HCT116 (cell line): ENCODE measurements around the gene PERCC1. TPM values are rescaled to one million over a fixed set of nuclear protein-coding genes. Genes with fewer than 3 reads are reported as not detected.
"Not testable (repeated sequence)": the region's sequence is repeated elsewhere in the genome, so short reads cannot be mapped to it uniquely, and the experiment has no call there.

ENCODE experiments used
- ATAC-seq: fragments of 200-7000 bp; cut with Tn5 transposase; 2 replicates; pipeline ENCODE4 v1.9.1; 2020; ENCODE audit warnings: mild to moderate bottlenecking, moderate library complexity
- BruUV-seq: library from RNA; stranded (reverse); fragments of 400-500 nt; replicated peaks from 2 replicates; lab custom pipeline; 2021; lab: Mats Ljungman, UMichigan
- CTCF ChIA-PET: fragments of 300-600 bp; sonication (Branson Sonifier 250); formaldehyde crosslinking; loops from one replicate; lab custom pipeline; 2021; ENCODE audit warnings: antibody characterized with exemption; lab: Charles Lee
- POLR2A ChIA-PET: fragments of 300-600, 350-600 bp; sonication (Branson Sonifier 250); formaldehyde crosslinking; loops from one replicate; lab custom pipeline; 2021; ENCODE audit warnings: antibody characterized with exemption; lab: Charles Lee
- RAD21 ChIA-PET, 2 experiments: fragments of 300-600 bp; sonication (Branson Sonifier 250); formaldehyde crosslinking; loops; one replicate each; lab custom pipeline; 2023; ENCODE audit warnings: low total read pairs in 2 of 2; ENCODE audit not compliant: uncharacterized antibody in 2 of 2, unreplicated experiment in 2 of 2, low non-redundant PET in 1 of 2; lab: Charles Lee
- DNase-seq: peaks from one replicate; pipeline ENCODE4 v3.0.0-alpha.2; 2010; ENCODE audit warnings: low read depth, low spot score
- H2AFZ ChIP-seq: fragments of 200-600 bp; shearing (Covaris generic), sonication (generic); 2 replicates; pipeline ENCODE4 v1.6.1; 2017; ENCODE audit warnings: low read depth, mixed run types, mixed read lengths, antibody characterized with exemption, low read length; ENCODE audit not compliant: poor library complexity, severe bottlenecking
- H3K27ac ChIP-seq: 2 replicates; pipeline ENCODE4 v1.5.1; 2012; ENCODE audit warnings: low read depth, low read length
- H3K27me3 ChIP-seq: fragments of 200-600 bp; sonication (generic); 2 replicates; pipeline ENCODE4 v1.6.1; 2016; ENCODE audit warnings: mixed run types, low read length, mixed read lengths; ENCODE audit not compliant: insufficient read depth
- H3K36me3 ChIP-seq, 2 experiments: fragments of 200-500 bp in 1 of 2; fragments of 200-600 bp in 1 of 2; sonication (Bioruptor generic) in 1 of 2; sonication (generic) in 1 of 2; 2 replicates each; pipeline versions ENCODE4 v1.5.1 to v1.6.1; 2014 to 2016; ENCODE audit warnings: low read length in 2 of 2, inconsistent platforms in 1 of 2, mixed read lengths in 1 of 2, mixed run types in 1 of 2; ENCODE audit not compliant: insufficient read depth in 2 of 2, control insufficient read depth in 1 of 2
- H3K4me1 ChIP-seq, 2 experiments: fragments of 200-600 bp in 1 of 2; sonication (generic) in 1 of 2; 2 replicates each; pipeline versions ENCODE4 v1.5.1 to v1.6.1; 2012 to 2017; ENCODE audit warnings: low read length in 2 of 2, inconsistent platforms in 1 of 2, mild to moderate bottlenecking in 1 of 2, mixed read lengths in 1 of 2, mixed run types in 1 of 2, moderate library complexity in 1 of 2; ENCODE audit not compliant: insufficient read depth in 2 of 2, control insufficient read depth in 1 of 2
- H3K4me2 ChIP-seq: fragments of 200-600 bp; sonication (generic); 2 replicates; pipeline ENCODE4 v1.6.1; 2017; ENCODE audit warnings: mixed run types, low read length, mixed read lengths
- H3K4me3 ChIP-seq, 2 experiments: fragments of 200-600 bp in 1 of 2; sonication (generic) in 1 of 2; replicated peaks in 1 of 2; 2 replicates each; pipeline ENCODE4 v1.5.1; 2011 to 2016; ENCODE audit warnings: low read length in 2 of 2, control low read depth in 1 of 2, low read depth in 1 of 2, mild to moderate bottlenecking in 1 of 2, mixed read lengths in 1 of 2, mixed run types in 1 of 2
- H3K79me2 ChIP-seq: fragments of 200-600 bp; sonication (generic); 2 replicates; pipeline ENCODE4 v1.6.1; 2017; ENCODE audit warnings: mild to moderate bottlenecking, mixed run types, low read length, moderate library complexity, mixed read lengths; ENCODE audit not compliant: insufficient read depth
- H3K9ac ChIP-seq: fragments of 200-600 bp; sonication (generic); 2 replicates; pipeline ENCODE4 v1.6.1; 2016; ENCODE audit warnings: low read length, mixed read lengths
- H3K9me2 ChIP-seq: fragments of 200-600 bp; sonication (generic), shearing (Covaris generic); 2 replicates; pipeline ENCODE4 v1.6.1; 2017; ENCODE audit warnings: mixed run types, mild to moderate bottlenecking, moderate library complexity; ENCODE audit not compliant: insufficient read depth
- H3K9me3 ChIP-seq, 2 experiments: fragments of 200-500 bp in 1 of 2; fragments of 200-600 bp in 1 of 2; sonication (Bioruptor generic) in 1 of 2; sonication (generic) in 1 of 2; 2 replicates each; pipeline ENCODE4 v1.6.1; 2014 to 2017; ENCODE audit warnings: low read length in 2 of 2, mixed read lengths in 2 of 2, inconsistent platforms in 1 of 2, low read depth in 1 of 2, mild to moderate bottlenecking in 1 of 2, mixed run types in 1 of 2, moderate library complexity in 1 of 2; ENCODE audit not compliant: control insufficient read depth in 1 of 2, insufficient read depth in 1 of 2
- H4K20me1 ChIP-seq: fragments of 200-600 bp; sonication (generic), shearing (Covaris generic); 2 replicates; pipeline ENCODE4 v1.6.1; 2017; ENCODE audit warnings: mixed run types, mild to moderate bottlenecking, moderate library complexity; ENCODE audit not compliant: insufficient read depth
- ATF3 ChIP-seq: IDR thresholded peaks from 2 replicates; pipeline ENCODE4 v1.6.1; 2012
- CBX3 ChIP-seq: IDR thresholded peaks from 2 replicates; pipeline ENCODE4 v1.6.1; 2012; ENCODE audit warnings: low read depth
- EGR1 ChIP-seq: IDR thresholded peaks from 2 replicates; pipeline ENCODE4 v1.6.1; 2012; ENCODE audit warnings: low read depth
- EZH2 ChIP-seq: fragments of 200-600 bp; sonication (generic); IDR thresholded peaks from 2 replicates; pipeline ENCODE4 v1.6.1; 2017; ENCODE audit warnings: antibody characterized with exemption, mixed run types
- EZH2phosphoT487 ChIP-seq: fragments of 200-600 bp; IDR thresholded peaks from 2 replicates; pipeline ENCODE4 v1.6.1; 2018; ENCODE audit warnings: antibody characterized with exemption, borderline replicate concordance
- MAX ChIP-seq: IDR thresholded peaks from 2 replicates; pipeline ENCODE4 v1.6.1; 2012
- POLR2A ChIP-seq: IDR thresholded peaks from 2 replicates; pipeline ENCODE4 v1.7.0; 2011; ENCODE audit warnings: borderline replicate concordance; ENCODE audit not compliant: insufficient read depth, insufficient read length; ENCODE audit errors: extremely low read depth
- RAD21 ChIP-seq: IDR thresholded peaks from 2 replicates; pipeline ENCODE4 v1.6.1; 2012; ENCODE audit warnings: low read depth, mild to moderate bottlenecking
- REST ChIP-seq: IDR thresholded peaks from 2 replicates; pipeline ENCODE4 v1.6.1; 2012; ENCODE audit warnings: low read depth
- SIN3A ChIP-seq: IDR thresholded peaks from 2 replicates; pipeline ENCODE4 v1.6.1; 2012; ENCODE audit warnings: low read depth
- SP1 ChIP-seq: IDR thresholded peaks from 2 replicates; pipeline ENCODE4 v1.6.1; 2012; ENCODE audit warnings: low read depth
- intact Hi-C: fragments of 100-400 bp; cut with micrococcal nuclease; formaldehyde crosslinking; loops from 2 replicates; pipeline ENCODE4 v1.10.0; 2022
- total RNA-seq: library from RNA; stranded (reverse); gene quantifications from one replicate; pipeline ENCODE4 v1.2.1, GENCODE V29; 2021; ENCODE audit not compliant: unreplicated experiment

PERCC1 gene
- total RNA-seq, 1 experiment from 2014 or later = not detected

- H3K4me3 ChIP-seq = no peak overlapping the region
- TF ChIP-seq EGR1 = no peak
- TF ChIP-seq REST = no peak
- TF ChIP-seq MAX = no peak
- no peak for TF ChIP-seq EZH2phosphoT487
- TF ChIP-seq EZH2 = no peak
- no peak for TF ChIP-seq POLR2A
- no peak for TF ChIP-seq SIN3A
- TF ChIP-seq SP1 = no peak
- no peak for TF ChIP-seq CBX3
- no peak for TF ChIP-seq RAD21
- TF ChIP-seq ATF3 = no peak
- ATAC-seq = no peak
- CTCF ChIA-PET = no interaction called here
- no peak overlapping the region for H3K9ac ChIP-seq
- H3K27me3 ChIP-seq = no peaks in the 10 kb centered on the region
- RAD21 ChIA-PET = no interaction called here
- no TSS peak for BruUV-seq
- intact Hi-C loops = no loop called here
- no peak overlapping the region for H3K4me2 ChIP-seq
- peaks cover 24% of the 10 kb centered on the region for H3K79me2 ChIP-seq
- no peak overlapping the region for H2AFZ ChIP-seq
- no peaks in the 10 kb centered on the region for H3K9me3 ChIP-seq
- no peaks in the 10 kb centered on the region for H4K20me1 ChIP-seq
- POLR2A ChIA-PET = no interaction called here
- peaks cover 6 to 20% of the 10 kb centered on the region in 2 experiments; a peak in 3 of 4 replicates for H3K4me1 ChIP-seq
- no peaks in the 10 kb centered on the region for H3K36me3 ChIP-seq
- no peak for DNase-seq
- H3K9me2 ChIP-seq = no peaks in the 10 kb centered on the region
- no peak overlapping the region for H3K27ac ChIP-seq
These were observed 46.2 kb downstream of the PERCC1 start for GRCh38 chr16:1477033-1477432.

GRCh38 chr16:1478937-1479336 is 48.1 kb downstream of the PERCC1 start:
- POLR2A ChIA-PET, RAD21 ChIA-PET, H3K27ac ChIP-seq, DNase-seq, H3K9me3 ChIP-seq, H3K4me3 ChIP-seq, ATAC-seq, H4K20me1 ChIP-seq, H3K79me2 ChIP-seq, CTCF ChIA-PET, H3K4me2 ChIP-seq, H3K27me3 ChIP-seq, H2AFZ ChIP-seq, intact Hi-C loops, H3K36me3 ChIP-seq, H3K9me2 ChIP-seq, BruUV-seq, H3K9ac ChIP-seq: not testable (repeated sequence)
- peaks cover under 1 to 16% of the 10 kb centered on the region in 2 experiments; a peak in 3 of 4 replicates for H3K4me1 ChIP-seq
